Transverse colon (tissue), 3 donors: ENCODE data around the gene PNMA8C.

Source experiments
- POLR2A ChIP-seq: fragments of 450-650 bp; IDR thresholded peaks from one replicate; pipeline ENCODE4 v1.6.1; 2016; ENCODE audit warnings: antibody characterized with exemption, mild to moderate bottlenecking, moderate library complexity
- TF ChIP-seq, protein P1 (sequence below), 5 experiments: fragments of 200-600 bp in 3 of 5; fragments of 450-650 bp in 2 of 5; sonication (generic) in 3 of 5; IDR thresholded peaks; 1 replicate in 2 of 5; 2 replicates in 3 of 5; pipeline ENCODE4 v1.5.1; 2016 to 2017; ENCODE audit warnings: antibody characterized with exemption in 5 of 5, inconsistent platforms in 3 of 5, mild to moderate bottlenecking in 2 of 5, moderate library complexity in 1 of 5

DNA sequence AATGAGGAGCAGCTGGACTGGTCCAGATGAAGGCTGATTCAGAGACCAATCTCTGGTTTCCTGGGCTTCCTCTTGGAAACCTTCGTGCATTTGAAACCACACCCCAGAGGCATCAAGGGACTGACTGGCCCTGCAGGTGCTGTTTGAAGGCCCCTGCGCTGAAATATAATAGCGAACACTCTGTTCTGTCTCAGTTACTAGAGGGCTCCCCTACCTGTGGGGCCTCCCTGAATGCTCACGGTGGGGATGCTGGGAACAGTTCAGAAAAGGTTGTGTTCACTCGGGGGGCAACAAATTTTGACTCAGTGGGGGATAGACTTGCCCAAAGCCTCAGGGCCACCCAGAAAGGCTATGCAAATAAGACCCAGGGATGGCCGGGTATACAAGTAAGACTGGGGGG, 21.8 kb downstream of the PNMA8C start:
- no peak for TF ChIP-seq POLR2A
- TF ChIP-seq, protein P1, sequence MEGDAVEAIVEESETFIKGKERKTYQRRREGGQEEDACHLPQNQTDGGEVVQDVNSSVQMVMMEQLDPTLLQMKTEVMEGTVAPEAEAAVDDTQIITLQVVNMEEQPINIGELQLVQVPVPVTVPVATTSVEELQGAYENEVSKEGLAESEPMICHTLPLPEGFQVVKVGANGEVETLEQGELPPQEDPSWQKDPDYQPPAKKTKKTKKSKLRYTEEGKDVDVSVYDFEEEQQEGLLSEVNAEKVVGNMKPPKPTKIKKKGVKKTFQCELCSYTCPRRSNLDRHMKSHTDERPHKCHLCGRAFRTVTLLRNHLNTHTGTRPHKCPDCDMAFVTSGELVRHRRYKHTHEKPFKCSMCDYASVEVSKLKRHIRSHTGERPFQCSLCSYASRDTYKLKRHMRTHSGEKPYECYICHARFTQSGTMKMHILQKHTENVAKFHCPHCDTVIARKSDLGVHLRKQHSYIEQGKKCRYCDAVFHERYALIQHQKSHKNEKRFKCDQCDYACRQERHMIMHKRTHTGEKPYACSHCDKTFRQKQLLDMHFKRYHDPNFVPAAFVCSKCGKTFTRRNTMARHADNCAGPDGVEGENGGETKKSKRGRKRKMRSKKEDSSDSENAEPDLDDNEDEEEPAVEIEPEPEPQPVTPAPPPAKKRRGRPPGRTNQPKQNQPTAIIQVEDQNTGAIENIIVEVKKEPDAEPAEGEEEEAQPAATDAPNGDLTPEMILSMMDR (IDR thresholded peaks at IDR 0.05): no peak
